NCI-H1417 (cell line): Measurements from ENCODE around the gene DOCK1.

Experiments
- DNase-seq, 3 experiments: peaks; one replicate each; lab custom pipeline; 2025; lab: John Stamatoyannopoulos, UW

Gene DOCK1

DNA sequence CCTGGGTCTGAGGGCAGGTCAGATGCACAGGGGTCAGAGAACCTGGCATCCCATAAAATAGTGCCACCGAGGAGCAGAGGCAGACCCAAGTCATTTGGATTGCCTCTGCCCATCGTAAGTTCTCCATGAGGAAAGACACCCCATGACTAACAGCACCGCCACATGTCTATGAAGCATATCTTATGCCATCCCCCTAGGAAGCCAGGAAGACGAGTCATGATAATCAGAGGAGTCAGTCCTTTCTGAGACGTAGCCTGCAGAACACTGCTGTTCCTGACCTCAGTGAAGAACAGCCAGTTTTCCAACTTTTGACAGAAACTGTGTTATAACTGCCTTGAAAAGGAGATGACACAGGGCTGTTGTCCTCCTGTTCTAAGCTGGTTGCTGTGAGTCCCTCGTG, 239.9 kb downstream of the DOCK1 start:
- no peak for DNase-seq

GRCh38 chr10:127146661-127147060, 241.4 kb downstream of the DOCK1 start:
- DNase-seq, result no peak

DNA sequence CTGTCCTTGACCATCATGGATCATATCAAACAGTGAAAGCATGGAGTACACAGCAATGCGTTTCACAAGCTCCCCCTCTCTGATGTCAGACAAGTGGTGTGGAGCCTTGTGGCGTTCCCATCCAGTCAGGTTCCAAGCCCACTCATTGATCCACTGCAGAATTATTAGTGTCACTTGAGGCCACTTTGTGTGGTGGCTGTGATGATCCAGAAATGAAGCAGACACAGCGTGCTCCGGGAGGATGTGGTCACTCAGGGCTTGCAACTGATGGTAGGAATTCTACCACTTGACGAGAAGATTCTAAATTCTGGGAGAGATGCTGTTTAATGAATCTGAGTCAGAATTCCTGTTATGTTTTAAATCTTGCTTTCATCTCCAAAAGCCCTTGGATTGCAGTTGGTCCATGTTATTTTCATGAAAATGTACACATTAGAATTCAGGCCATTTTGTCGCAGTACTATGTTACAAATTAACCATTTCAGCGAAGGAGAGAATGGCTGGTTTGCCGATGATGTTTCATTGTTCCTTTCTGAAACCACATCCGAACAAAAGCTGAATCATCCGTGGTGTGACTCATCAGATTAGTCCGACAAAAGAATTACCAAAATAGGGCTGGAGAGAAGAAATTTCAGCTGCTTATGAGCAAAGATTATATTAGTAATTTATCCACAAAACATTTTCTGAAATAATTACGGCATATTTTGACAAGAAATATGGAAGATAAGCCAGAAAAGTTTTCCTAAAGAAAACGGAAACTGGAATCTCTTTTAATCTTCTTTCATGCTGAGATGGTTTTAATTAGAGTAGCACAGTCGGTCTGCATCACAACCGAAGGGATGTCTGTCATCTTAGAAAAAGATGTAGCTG, 243.1 kb downstream of the DOCK1 start:
- DNase-seq, result no peak

DNA sequence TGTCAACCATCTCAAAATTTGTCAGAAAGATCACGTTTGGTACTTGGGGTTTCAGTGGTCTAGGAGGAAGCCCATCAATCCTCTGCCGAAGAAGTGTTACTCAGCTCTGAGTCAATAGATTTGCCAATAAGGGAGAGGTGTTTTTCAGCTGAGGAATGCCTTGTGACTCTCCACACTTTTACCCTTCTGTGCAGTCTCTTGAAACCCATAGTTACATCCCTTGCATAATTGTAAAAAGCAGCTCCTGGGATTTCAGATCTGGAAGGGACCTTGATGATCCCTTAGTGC, 243.6 kb downstream of the DOCK1 start:
- DNase-seq, result no peak

GRCh38 chr10:127149501-127150081, 244.4 kb downstream of the DOCK1 start:
- DNase-seq, result no peak

DNA sequence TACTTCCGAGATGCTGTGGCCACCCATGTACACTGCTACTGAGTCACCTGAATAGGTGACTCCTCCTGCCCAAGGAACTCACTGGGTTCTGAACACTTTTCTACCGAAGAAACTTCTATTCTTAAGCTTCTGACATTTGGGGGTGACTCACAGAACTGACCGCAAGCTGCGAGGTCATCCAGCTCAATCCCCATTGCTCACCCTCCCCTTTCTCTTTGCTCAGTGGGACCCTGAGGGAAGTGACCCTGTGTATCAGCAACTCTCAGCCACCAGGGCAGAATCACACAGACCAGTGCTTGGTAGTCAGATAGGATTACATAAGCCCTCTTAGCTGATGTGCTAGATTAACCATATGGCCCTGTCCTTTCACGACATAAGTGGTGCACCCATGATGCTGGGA, 244.9 kb downstream of the DOCK1 start:
- DNase-seq, result no peak

DNA sequence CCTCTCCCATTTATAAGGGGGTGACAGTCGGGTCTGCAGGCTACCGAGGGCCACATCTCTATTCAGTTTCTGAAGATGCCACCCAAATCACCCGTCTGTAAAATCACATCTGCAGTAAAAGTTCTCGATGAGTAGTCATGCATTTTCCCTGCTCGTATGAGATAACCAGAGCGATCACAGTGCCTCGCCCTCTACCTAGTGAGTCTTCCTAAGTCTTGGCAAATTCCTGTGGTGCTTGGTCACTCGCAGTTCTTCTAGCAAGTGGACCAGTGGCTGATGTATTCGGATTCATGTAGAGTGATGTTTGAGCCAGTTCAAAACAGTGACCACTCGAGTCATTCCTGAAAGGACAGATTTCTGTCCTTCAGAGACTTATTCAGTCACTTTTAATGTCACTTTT, 246.3 kb downstream of the DOCK1 start:
- DNase-seq, result no peak

- DNase-seq, result no peak
These were observed 246.9 kb downstream of the DOCK1 start for GRCh38 chr10:127151981-127152699.

GRCh38 chr10:127153181-127153580, 248.0 kb downstream of the DOCK1 start:
- DNase-seq, result no peak

GRCh38 chr10:127154831-127155620, 249.8 kb downstream of the DOCK1 start:
- no peak for DNase-seq

GRCh38 chr10:127157089-127157488, 251.9 kb downstream of the DOCK1 start:
- no peak for DNase-seq

DNA sequence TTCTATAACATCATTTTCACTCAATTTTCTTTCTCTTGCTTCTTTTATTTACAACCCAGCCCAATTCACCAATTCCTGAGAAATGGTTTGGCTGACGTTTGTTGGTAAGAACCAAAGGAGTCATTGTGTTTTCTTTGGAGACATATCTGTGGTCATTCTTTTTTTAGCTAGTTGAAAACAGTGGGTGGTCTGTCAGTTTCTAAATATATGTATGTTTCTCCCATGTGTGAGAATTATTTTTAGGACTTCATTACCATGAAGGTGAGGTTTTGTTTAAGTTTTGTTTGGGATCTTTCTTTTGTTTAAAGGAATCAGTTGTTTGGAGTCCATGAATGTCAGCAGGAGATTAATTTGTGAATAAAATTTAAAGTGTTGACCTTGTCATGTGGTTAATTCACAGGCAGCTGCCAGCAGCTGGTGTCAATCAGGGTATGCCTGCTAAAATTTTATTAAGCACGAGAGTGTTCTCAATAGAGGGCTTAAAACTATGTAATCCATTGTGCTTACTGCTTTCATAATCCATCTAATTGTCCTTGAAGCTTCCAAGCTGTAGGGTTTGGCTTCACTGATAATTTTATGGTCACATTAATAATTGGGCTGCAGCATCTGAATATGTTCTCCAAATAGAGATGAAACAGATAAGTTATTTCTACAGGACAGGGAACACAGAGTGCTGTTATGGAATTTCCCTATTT, 252.4 kb downstream of the DOCK1 start:
- DNase-seq, result no peak

GRCh38 chr10:127158662-127159061, 253.4 kb downstream of the DOCK1 start:
- no peak for DNase-seq

GRCh38 chr10:127159648-127160245, 254.5 kb downstream of the DOCK1 start:
- DNase-seq, result no peak

GRCh38 chr10:127161482-127161881, 256.3 kb downstream of the DOCK1 start:
- DNase-seq, result no peak

GRCh38 chr10:127162841-127163240, 257.6 kb downstream of the DOCK1 start:
- no peak for DNase-seq

DNA sequence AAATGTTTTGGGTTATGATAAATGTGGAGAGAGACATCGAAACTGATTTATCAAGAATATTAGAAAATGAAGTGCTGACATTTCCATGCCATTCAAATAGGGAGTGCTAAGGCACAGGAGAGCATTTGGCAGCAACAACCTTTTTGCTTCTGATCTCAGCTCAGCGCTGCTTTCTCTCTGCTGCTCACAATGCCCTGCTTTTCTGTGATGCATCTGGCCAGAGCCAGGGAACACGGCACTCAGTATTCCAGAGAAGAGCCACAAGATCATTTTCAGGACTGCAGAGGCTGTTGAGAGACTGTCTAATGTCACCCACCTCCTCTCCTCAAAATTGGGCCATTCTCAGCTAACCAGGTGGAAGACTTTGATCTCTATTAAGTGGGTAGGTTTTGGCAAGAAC, 263.0 kb downstream of the DOCK1 start:
- DNase-seq, result no peak

DNA sequence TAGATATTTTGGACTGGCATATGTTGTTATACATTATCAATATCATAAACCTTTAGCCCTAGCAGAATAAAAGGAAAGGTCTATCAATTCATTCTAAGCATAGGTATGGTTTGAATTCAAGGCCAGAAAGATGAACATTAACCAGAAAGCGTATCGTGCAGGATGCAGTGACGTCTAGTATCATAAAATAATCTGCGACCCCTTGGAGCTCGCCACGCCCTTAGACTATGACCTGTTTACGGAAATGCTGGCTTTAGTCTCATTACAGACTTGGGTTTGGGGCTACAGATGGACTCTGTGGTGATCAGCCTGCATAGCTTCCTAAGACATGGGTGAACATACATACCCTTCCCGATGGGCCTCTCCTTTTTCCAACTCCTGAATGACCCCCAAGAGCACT, 269.6 kb downstream of the DOCK1 start:
- DNase-seq, result no peak

DNA sequence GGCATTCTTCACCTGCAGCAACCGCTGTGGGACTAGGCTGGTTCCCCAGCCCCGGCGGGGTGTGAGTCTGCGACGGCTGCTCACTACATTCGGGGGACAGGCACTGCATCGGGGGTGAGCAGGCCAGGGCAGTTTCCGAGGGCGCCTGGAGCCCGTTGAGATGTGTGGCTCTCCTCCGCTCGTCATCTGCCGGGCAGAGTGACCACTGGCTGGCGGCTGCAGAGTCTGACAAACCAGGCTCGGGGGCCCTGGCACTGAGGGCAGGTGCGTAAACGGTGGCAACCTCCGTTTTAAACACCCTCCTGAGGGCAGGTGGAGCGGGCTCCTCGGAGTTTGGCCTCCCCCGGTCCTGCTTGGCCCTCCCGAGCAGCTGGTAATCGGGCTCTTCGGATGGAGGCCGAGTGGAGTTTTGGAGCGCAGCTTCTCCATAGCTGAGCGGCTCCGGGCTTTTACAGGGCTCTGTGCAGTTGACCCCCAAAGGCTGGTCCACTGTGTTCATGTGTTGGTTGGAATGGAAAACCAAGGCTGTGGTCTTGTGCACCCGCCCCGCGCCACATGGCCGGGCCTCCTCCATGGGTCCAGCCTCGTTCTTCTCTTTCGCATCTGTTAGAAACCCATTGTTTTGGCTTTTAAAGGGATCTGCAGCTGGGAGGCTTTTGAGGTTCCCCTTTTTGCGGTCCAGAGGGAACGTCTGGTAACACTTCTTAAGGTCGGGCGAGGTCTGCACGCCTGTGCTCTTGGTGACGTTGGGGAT, 270.3 kb downstream of the DOCK1 start:
- no peak for DNase-seq

GRCh38 chr10:127176649-127177048, 271.4 kb downstream of the DOCK1 start:
- DNase-seq, result no peak
